GM21723 (cell line): ENCODE measurements around the gene ALG8.

ENCODE experiments used
- ATAC-seq: cut with Tn5 transposase; IDR thresholded peaks from one replicate; pipeline ENCODE4 v1.9.1; 2021; ENCODE audit warnings: mild to moderate bottlenecking, moderate library complexity; ENCODE audit not compliant: unreplicated experiment

ALG8 gene

DNA sequence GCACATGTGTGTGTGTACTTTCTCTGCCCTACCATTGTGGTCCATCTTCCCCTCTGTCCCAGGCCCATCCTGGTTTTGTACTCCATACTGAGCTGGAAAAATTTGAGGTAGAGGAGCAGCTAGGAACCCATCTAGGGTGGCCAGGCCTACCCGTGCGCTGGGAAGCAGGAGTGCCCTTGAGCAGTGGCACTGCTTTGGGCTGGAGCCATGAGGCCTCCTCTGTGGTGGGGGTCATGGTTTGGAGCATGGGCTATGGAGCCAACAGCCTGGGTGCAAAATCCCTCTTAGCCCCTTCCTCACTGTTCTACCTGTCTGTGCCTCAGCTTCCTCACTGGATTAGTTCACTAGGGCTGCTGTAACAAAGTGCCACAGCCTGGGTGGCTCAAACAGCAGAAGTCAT is 21.9 kb upstream of the ALG8 start:
- no peak for ATAC-seq

DNA sequence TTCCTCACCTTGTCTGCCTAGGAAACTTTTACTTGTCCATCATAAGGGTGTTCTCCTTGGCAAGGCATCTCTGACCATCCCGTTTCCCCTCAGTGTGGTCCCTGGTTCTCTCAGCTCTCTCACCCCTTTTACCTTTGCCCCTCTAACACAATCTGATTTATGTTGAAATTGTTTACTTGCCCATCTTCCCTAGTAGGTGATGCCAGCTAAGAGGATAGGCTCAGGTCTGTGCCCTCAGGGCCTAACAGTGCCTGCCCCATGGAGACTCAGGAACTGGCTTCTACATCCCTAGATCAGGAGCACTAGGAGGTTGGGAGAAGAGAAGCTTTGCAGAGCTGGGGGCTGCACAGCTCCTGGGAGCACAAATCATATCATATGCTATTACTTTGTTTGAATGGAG is 21.1 kb upstream of the ALG8 start:
- ATAC-seq = no peak

DNA sequence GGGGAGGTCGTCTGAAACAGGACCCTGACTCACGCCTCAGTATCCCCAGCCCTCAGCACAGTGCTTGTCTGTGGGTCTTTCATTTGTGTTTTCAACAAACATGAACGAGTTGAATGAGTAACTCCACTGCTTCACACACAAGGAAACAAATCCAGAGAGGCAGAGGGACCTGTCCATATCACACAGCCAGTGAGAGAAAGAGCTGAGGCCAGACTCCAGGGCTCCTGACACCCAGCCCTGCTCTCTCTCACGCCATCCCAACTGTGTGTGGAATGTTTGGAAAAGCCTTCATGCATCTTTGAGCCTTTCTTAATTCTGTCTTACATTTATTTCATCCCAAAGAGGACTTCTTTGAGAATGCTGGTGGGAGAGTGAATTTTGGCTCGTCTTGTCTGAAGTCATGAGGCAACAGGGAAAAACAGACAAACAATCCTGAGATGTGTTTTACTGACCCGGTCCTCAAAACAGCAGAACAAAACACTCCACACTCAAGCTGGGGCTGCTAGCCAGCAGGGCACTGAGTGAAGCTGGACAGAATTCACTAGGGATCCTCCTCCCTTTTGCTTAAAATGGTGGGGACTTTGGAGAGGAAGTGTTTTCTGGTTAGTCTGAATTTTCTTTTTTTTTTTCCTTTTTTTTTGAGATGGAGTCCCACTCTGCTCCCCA is 19.7 kb upstream of the ALG8 start:
- ATAC-seq = no peak

DNA sequence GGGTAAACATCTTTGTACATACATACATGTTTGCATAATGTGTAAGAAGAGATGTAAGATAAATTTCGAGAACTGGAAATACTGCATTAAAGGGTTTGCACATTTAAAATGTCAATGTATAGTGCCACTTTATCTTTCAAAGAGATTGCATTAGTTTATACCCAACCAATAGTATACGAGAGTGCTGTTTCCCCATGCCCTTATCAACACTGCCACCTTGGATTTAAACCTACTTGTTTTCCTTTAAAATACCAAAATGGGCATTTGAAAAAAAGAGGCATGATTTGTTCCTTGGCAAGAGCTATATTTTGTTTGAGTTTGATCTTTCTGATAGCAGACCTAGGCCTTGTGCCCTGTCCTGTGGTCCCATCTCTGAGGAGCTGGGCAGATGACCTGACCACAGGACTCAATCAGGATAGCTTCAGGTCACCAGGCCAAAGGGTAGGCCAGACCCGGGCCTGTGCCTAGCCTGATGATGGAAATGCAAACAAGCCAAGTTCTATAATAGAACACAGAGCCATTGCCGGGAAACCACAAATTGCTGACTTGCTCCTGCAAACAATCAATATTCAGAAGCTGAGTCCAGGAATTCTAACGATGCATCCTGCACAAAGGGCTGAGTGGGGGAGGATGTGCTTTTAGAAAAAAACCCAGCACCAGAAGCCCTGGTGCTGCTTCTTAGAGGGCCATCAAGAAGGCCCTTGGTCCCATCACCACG is 16.9 kb upstream of the ALG8 start:
- no peak for ATAC-seq

DNA sequence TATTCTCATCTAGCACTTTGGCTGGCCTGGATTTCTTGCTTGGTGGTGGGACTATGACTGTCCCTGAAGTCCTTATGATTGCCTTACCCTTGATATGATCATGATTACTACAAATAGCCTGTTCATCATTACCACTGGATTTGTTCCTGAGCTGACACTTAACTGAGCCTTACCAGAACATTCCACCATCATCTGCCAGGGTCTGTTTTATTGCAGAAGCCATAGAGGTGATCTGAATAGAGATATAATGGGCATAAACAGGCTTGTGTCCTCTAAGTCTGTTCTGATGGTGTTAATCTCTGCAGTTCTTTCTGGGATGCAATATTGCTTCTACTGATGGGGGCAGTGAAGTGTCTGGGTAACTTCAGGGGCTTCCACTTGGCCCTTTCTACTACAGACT is 12.4 kb upstream of the ALG8 start:
- ATAC-seq = no peak

DNA sequence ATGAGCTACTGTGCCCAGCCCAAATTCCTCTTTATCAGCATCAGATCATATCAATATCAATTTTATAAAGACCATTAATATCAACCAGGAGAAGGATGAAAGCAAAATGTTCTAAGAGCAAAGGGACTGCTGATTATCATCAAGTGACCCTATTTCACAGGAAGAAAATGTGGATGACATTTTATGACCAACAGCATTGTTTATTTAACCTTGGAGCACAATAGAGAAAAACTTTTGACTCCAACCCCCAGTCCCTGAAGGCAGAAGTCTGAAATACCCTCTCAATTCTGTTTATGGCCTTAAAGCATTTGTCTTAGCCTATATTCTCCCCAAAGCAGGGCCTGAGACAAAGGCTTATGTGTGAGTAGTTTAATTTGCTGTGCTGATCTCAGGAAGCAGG is 11.3 kb upstream of the ALG8 start:
- no peak for ATAC-seq

GRCh38 chr11:78150346-78150745 is 10.9 kb upstream of the ALG8 start:
- ATAC-seq = no peak

DNA sequence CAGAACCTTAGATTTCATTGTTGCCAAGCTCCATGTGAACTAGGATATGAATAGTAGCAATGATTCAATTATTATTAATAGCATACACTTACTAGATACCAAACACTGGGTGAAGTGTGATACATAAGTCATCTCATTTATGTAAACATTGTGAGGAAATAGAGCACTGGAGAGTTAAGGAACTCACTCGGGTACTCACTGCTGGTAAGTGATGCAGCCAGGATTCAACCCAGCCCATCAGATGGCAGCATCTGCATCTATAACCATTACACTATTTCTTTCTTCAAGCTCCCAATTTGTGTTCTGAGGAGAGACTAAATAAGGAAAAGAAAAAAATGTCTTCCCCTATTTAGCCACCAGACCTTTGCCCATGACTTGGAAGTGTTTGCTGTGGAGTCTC is 10.2 kb upstream of the ALG8 start:
- no peak for ATAC-seq

- ATAC-seq = no peak
Observed at GRCh38 chr11:78147807-78148206, 8.4 kb upstream of the ALG8 start.

GRCh38 chr11:78145511-78146025 is 6.1 kb upstream of the ALG8 start:
- no peak for ATAC-seq

GRCh38 chr11:78140392-78141077 is 1.1 kb upstream of the ALG8 start:
- ATAC-seq = no peak

GRCh38 chr11:78138694-78139421 is 568 bp downstream of the ALG8 start:
- peak; percentile 23 for ATAC-seq

DNA sequence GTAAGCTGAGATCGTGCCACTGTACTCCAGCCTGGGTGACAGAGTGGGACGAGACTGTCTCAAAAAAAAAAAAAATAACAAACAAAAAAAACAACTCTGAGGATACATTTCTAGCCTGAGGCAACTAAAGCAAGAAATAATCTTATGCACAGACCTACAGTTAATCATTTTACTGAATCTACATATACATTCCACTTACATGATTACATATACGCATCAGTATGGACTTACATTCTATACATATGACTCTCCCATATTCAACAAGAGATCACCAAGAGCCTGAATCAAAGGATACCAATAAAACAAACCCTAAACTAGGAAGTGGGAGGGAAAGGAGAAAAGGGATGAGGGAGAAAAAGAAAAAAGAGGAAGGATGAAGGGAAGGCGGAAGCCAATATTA is 1.1 kb downstream of the ALG8 start:
- ATAC-seq = no peak

GRCh38 chr11:78132475-78132874 is 7.0 kb downstream of the ALG8 start:
- ATAC-seq = no peak

GRCh38 chr11:78131956-78132355 is 7.5 kb downstream of the ALG8 start:
- no peak for ATAC-seq

- no peak for ATAC-seq
Observed at GRCh38 chr11:78127403-78127802, 12.0 kb downstream of the ALG8 start.

DNA sequence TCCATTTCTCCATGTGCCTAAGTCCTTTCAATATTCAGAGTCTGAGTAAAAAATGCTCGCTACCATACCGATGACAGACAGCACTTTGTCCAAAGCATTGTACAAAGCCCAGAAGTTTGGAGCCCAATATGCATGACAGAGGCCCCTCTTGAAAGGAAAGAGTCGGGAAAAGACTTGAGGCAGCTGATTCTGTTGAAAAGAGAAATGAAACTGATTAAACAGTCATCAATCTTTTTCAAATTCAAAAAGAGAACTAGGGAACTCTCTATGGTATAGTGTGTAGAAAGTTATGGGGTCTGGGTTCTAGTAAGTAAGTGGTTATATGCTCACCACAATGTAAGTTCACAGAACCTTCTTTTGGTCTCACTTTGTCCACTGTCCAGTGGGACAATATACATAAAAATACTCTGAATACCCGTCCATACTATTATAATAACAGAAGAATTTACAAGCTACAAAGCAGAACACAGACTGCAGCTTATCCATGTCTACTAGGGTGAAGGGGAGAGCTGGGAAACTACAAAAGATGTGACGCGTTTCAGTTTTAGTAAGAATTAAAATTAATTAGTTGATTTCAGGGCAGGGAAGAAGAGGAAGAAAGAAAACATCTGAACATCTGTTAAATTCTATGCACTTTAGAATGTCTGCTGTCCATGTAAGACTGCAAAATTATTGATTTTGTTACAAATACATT is 26.7 kb downstream of the ALG8 start:
- peak; percentile 91 for ATAC-seq

GRCh38 chr11:78111298-78111697 is 28.1 kb downstream of the ALG8 start:
- no peak for ATAC-seq

GRCh38 chr11:78110830-78111229 is 28.6 kb downstream of the ALG8 start:
- ATAC-seq = no peak

- ATAC-seq = no peak
Observed at GRCh38 chr11:78110351-78110750, 29.1 kb downstream of the ALG8 start.
